H1 (cell line): ENCODE results near the gene ARF4. TPM values are rescaled to one million over a fixed set of nuclear protein-coding genes. Genes with fewer than 3 reads are reported as not detected.
A peak's percentile ranks its signal among the peaks of the same experiment; 100 is the strongest.

ENCODE experiments used
- CTCF ChIA-PET: fragments of 300-600 bp; sonication (Branson Sonifier 250); formaldehyde crosslinking; loops from one replicate; lab custom pipeline; 2021; ENCODE audit not compliant: partially characterized antibody; lab: Charles Lee
- POLR2A ChIA-PET: fragments of 300-600 bp; sonication (Branson Sonifier 250); formaldehyde crosslinking; loops from one replicate; lab custom pipeline; 2021; ENCODE audit warnings: inconsistent platforms; ENCODE audit not compliant: partially characterized antibody; lab: Charles Lee
- DNase-seq, 2 experiments: peaks; one replicate each; pipeline versions ENCODE4 v3.0.0 to v3.0.0-alpha.2; 2010 to 2022; ENCODE audit warnings: low spot score in 2 of 2, low read depth in 1 of 2, mixed read lengths in 1 of 2
- FAIRE-seq: peaks from 2 replicates; lab custom pipeline; 2011; peaks lifted over from hg19 to GRCh38; lab: Jason Lieb, UNC
- H2AFZ ChIP-seq: 2 replicates; pipeline ENCODE4 v1.8.1; 2012; ENCODE audit warnings: low read length, inconsistent platforms
- H2AK5ac ChIP-seq: 2 replicates; pipeline ENCODE4 v1.6.1; 2013; ENCODE audit warnings: low read depth, low read length
- H2BK120ac ChIP-seq: replicated peaks from 2 replicates; pipeline ENCODE3; 2013; ENCODE audit warnings: low read depth, low read length, inconsistent platforms
- H2BK12ac ChIP-seq: 2 replicates; pipeline ENCODE4 v1.6.1; 2013; ENCODE audit warnings: low read depth, low read length
- H2BK15ac ChIP-seq: 2 replicates; pipeline ENCODE4 v1.6.1; 2013; ENCODE audit warnings: low read length
- H2BK20ac ChIP-seq: 2 replicates; pipeline ENCODE4 v1.6.1; 2013; ENCODE audit warnings: low read length
- H2BK5ac ChIP-seq: 2 replicates; pipeline ENCODE4 v1.6.1; 2013; ENCODE audit warnings: low read depth, low read length
- H3K14ac ChIP-seq: 2 replicates; pipeline ENCODE4 v1.6.1; 2013; ENCODE audit warnings: inconsistent platforms; ENCODE audit not compliant: insufficient read length
- H3K18ac ChIP-seq: 2 replicates; pipeline ENCODE4 v1.6.1; 2013; ENCODE audit warnings: low read length; ENCODE audit errors: extremely low read depth
- H3K23ac ChIP-seq: 2 replicates; pipeline ENCODE4 v1.6.1; 2013; ENCODE audit warnings: inconsistent platforms; ENCODE audit not compliant: insufficient read length
- H3K23me2 ChIP-seq: 2 replicates; pipeline ENCODE4 v1.6.1; 2013; ENCODE audit warnings: low read depth, low read length
- H3K27ac ChIP-seq: 2 replicates; pipeline ENCODE4 v1.6.1; 2011; ENCODE audit warnings: low read depth, low read length, inconsistent platforms
- H3K27me3 ChIP-seq, 4 experiments: replicated peaks in 1 of 4; 1 replicate in 1 of 4; 2 replicates in 3 of 4; pipeline versions ENCODE4 v1.6.1 to v1.8.1; 2011 to 2013; ENCODE audit warnings: low read length in 3 of 4, mild to moderate bottlenecking in 3 of 4, inconsistent platforms in 2 of 4, mixed read lengths in 2 of 4, moderate library complexity in 1 of 4; ENCODE audit not compliant: control insufficient read depth in 3 of 4, insufficient read depth in 3 of 4; ENCODE audit errors: extremely low read depth in 1 of 4
- H3K36me3 ChIP-seq, 4 experiments: 2 replicates each; pipeline versions ENCODE4 v1.6.1 to v1.8.1; 2011 to 2013; ENCODE audit warnings: mild to moderate bottlenecking in 4 of 4, low read length in 3 of 4, moderate library complexity in 2 of 4, control low read depth in 1 of 4, inconsistent platforms in 1 of 4; ENCODE audit not compliant: insufficient read depth in 4 of 4, control insufficient read depth in 2 of 4
- H3K4ac ChIP-seq: replicated peaks from 2 replicates; pipeline ENCODE3; 2013; ENCODE audit warnings: low read length, low read depth, mixed read lengths, inconsistent platforms; ENCODE audit not compliant: insufficient read length
- H3K4me1 ChIP-seq, 4 experiments: replicated peaks in 1 of 4; 1 replicate in 1 of 4; 2 replicates in 3 of 4; pipeline versions ENCODE4 v1.6.1 to v1.8.1; 2011 to 2013; ENCODE audit warnings: low read length in 3 of 4, inconsistent platforms in 2 of 4, mixed read lengths in 1 of 4; ENCODE audit not compliant: insufficient read depth in 4 of 4, control insufficient read depth in 3 of 4
- H3K4me2 ChIP-seq, 2 experiments: 2 replicates each; pipeline versions ENCODE4 v1.6.1 to v1.8.1; 2011 to 2013; ENCODE audit warnings: low read depth in 2 of 2, low read length in 2 of 2, control low read depth in 1 of 2, inconsistent platforms in 1 of 2, mild to moderate bottlenecking in 1 of 2; ENCODE audit not compliant: insufficient read depth in 1 of 2
- H3K4me3 ChIP-seq, 4 experiments: fragments of 200-600, 300-600 bp in 1 of 4; sonication (generic), shearing (Covaris generic), sonication (Bioruptor Twin) in 1 of 4; 2 replicates each; pipeline versions ENCODE4 v1.5.1 to v1.8.1; 2011 to 2016; ENCODE audit warnings: low read length in 4 of 4, low read depth in 3 of 4, control low read depth in 2 of 4, inconsistent platforms in 2 of 4, mild to moderate bottlenecking in 2 of 4, mixed read lengths in 1 of 4, moderate library complexity in 1 of 4; ENCODE audit not compliant: insufficient read depth in 2 of 4; ENCODE audit errors: extremely low read depth in 1 of 4
- H3K56ac ChIP-seq: replicated peaks from 2 replicates; pipeline ENCODE3; 2013; ENCODE audit warnings: low read depth, mild to moderate bottlenecking, mixed read lengths, low read length, inconsistent platforms; ENCODE audit not compliant: insufficient read length
- H3K79me1 ChIP-seq: 2 replicates; pipeline ENCODE4 v1.6.1; 2013; ENCODE audit warnings: low read depth, low read length, control low read depth
- H3K79me2 ChIP-seq, 2 experiments: 2 replicates each; pipeline versions ENCODE4 v1.6.1 to v1.8.1; 2012 to 2013; ENCODE audit warnings: low read length in 2 of 2, mild to moderate bottlenecking in 2 of 2, inconsistent platforms in 1 of 2; ENCODE audit not compliant: insufficient read depth in 2 of 2, control insufficient read depth in 1 of 2
- H3K9ac ChIP-seq, 4 experiments: replicated peaks in 1 of 4; 1 replicate in 1 of 4; 2 replicates in 3 of 4; pipeline versions ENCODE4 v1.6.1 to v1.8.1; 2011 to 2013; ENCODE audit warnings: low read depth in 3 of 4, low read length in 3 of 4, control low read depth in 2 of 4, mild to moderate bottlenecking in 2 of 4, moderate library complexity in 2 of 4, inconsistent platforms in 1 of 4; ENCODE audit errors: extremely low read depth in 1 of 4
- H3K9me3 ChIP-seq, 2 experiments: 2 replicates each; pipeline versions ENCODE4 v1.6.1 to v1.8.1; 2012 to 2013; ENCODE audit warnings: mild to moderate bottlenecking in 2 of 2, moderate library complexity in 2 of 2, control low read depth in 1 of 2, inconsistent platforms in 1 of 2, low read depth in 1 of 2, low read length in 1 of 2, mixed read lengths in 1 of 2; ENCODE audit not compliant: insufficient read depth in 2 of 2
- H4K20me1 ChIP-seq, 2 experiments: replicated peaks in 1 of 2; 2 replicates each; pipeline versions ENCODE3 to v1.8.1; 2011 to 2013; ENCODE audit warnings: inconsistent platforms in 2 of 2, low read length in 2 of 2, mild to moderate bottlenecking in 1 of 2; ENCODE audit not compliant: insufficient read depth in 2 of 2, control insufficient read depth in 1 of 2
- H4K5ac ChIP-seq: 2 replicates; pipeline ENCODE4 v1.6.1; 2013; ENCODE audit warnings: low read length, low read depth, mixed read lengths, inconsistent platforms; ENCODE audit not compliant: insufficient read length
- H4K8ac ChIP-seq: 2 replicates; pipeline ENCODE4 v1.8.0; 2013; ENCODE audit warnings: mild to moderate bottlenecking, moderate library complexity, low read length, inconsistent platforms; ENCODE audit not compliant: insufficient read depth; ENCODE audit errors: extremely low read depth
- H4K91ac ChIP-seq: replicated peaks from 2 replicates; pipeline ENCODE3; 2013; ENCODE audit warnings: low read length, mixed read lengths, inconsistent platforms; ENCODE audit not compliant: insufficient read length
- ASH2L ChIP-seq: fragments of 200-600, 300-600 bp; sonication (generic); IDR thresholded peaks from one replicate; pipeline ENCODE4 v1.7.1; 2017; ENCODE audit warnings: low read length
- BCL11A ChIP-seq, 2 experiments: IDR thresholded peaks; one replicate each; pipeline ENCODE4 v1.6.1; 2011; ENCODE audit warnings: low read depth in 2 of 2, low read length in 2 of 2, mild to moderate bottlenecking in 2 of 2
- CBX5 ChIP-seq: fragments of 300-800, 300-1000 bp; sonication (generic); IDR thresholded peaks from 2 replicates; pipeline ENCODE4 v1.7.1; 2016; ENCODE audit warnings: antibody characterized with exemption, low read length, low read depth
- CEBPB ChIP-seq: IDR thresholded peaks from 2 replicates; pipeline ENCODE4 v1.6.1; 2012; ENCODE audit warnings: low read depth, low read length
- E2F6 ChIP-seq: IDR thresholded peaks from 2 replicates; pipeline ENCODE4 v1.6.1; 2012; ENCODE audit warnings: inconsistent platforms
- EGR1 ChIP-seq: IDR thresholded peaks from 2 replicates; pipeline ENCODE4 v1.6.1; 2011; ENCODE audit warnings: low read depth, low read length, borderline replicate concordance
- GTF2F1 ChIP-seq: IDR thresholded peaks from 2 replicates; pipeline ENCODE4 v1.6.1; 2012; ENCODE audit warnings: low read depth, low read length, improper control_type of control experiment, borderline replicate concordance
- JUN ChIP-seq: IDR thresholded peaks from 2 replicates; pipeline ENCODE4 v1.6.1; 2011; ENCODE audit warnings: low read depth, mild to moderate bottlenecking, improper control_type of control experiment, low read length
- NANOG ChIP-seq: IDR thresholded peaks from 2 replicates; pipeline ENCODE4 v1.6.1; 2011; ENCODE audit warnings: low read length, low read depth, mild to moderate bottlenecking, inconsistent platforms; ENCODE audit not compliant: insufficient read depth, poor library complexity, severe bottlenecking
- POLR2A ChIP-seq, 2 experiments: IDR thresholded peaks; 1 replicate in 1 of 2; 2 replicates in 1 of 2; pipeline ENCODE4 v1.6.1; 2011; ENCODE audit warnings: low read depth in 2 of 2, low read length in 2 of 2, mild to moderate bottlenecking in 2 of 2; ENCODE audit errors: control extremely low read depth in 1 of 2
- RNF2 ChIP-seq: fragments of 200-900, 300-1000 bp; sonication (generic); IDR thresholded peaks from 2 replicates; pipeline ENCODE4 v1.7.1; 2016; ENCODE audit warnings: borderline replicate concordance, low read depth, mild to moderate bottlenecking, antibody characterized with exemption, low read length; ENCODE audit not compliant: poor library complexity, severe bottlenecking; ENCODE audit errors: missing control alignments
- WGBS, 2 experiments: shearing (Covaris generic) in 1 of 2; methylation state at CpG; one replicate each; pipeline versions ENCODE4 v1.1.6 to v1.1.7; 2013 to 2015; ENCODE audit warnings: low lambda C conversion rate in 2 of 2, mixed read lengths in 2 of 2, inconsistent platforms in 1 of 2, low coverage in 1 of 2, missing lambda C conversion rate in 1 of 2; ENCODE audit not compliant: insufficient replicate concordance in 2 of 2, insufficient coverage in 1 of 2, insufficient read length in 1 of 2; ENCODE audit errors: extremely low coverage in 1 of 2, missing lambda C conversion rate in 1 of 2; 5-methylcytosine and 5-hydroxymethylcytosine counted together
- polyA plus RNA-seq, 7 experiments: library from polyadenylated mRNA; depleted of rRNA in 3 of 7; stranded (reverse) in 5 of 7; unstranded in 2 of 7; fragments of >200 nt in 5 of 7; fragments of 200-250 nt in 2 of 7; gene quantifications; 1 replicate in 5 of 7; 2 replicates in 1 of 7; 4 replicates in 1 of 7; pipeline versions ENCODE4 v1.2.1 to v1.2.3, GENCODE V29; 2011 to 2013; ENCODE audit warnings: missing spikeins in 2 of 7, mixed read lengths in 2 of 7
- total RNA-seq: library from RNA; stranded (reverse); fragmentation: NEBNext Ultra II Directional; extraction: Animal tissue kit (Norgen Biotek cat#: 25700); gene quantifications from 2 replicates; pipeline ENCODE4 v1.2.1, GENCODE V29; 2021

ARF4 gene
- total and polyA plus RNA-seq, 2 of the 8 experiments (the other 6 are each of a cell fraction or from before 2014, with no cell fraction given) = 138 to 165 TPM

- no peaks in the 10 kb centered on the region for H4K20me1 ChIP-seq
- no peak within 1 kb of the TSS for H2AK5ac ChIP-seq
- no peaks in the 10 kb centered on the region for H3K9me3 ChIP-seq
- H2BK20ac ChIP-seq = no peak within 1 kb of the TSS
- no peaks in the 10 kb centered on the region for H3K27me3 ChIP-seq
- peak within 1 kb of the TSS; percentile 55; the same call in 1 of the 2 replicates for H3K27ac ChIP-seq
- no peak within 1 kb of the TSS for H2BK15ac ChIP-seq
- no peak within 1 kb of the TSS for H4K91ac ChIP-seq
- H3K36me3 ChIP-seq = no peaks in the 10 kb centered on the region
- peak within 1 kb of the TSS; percentile 7 to 74 for H3K4me2 ChIP-seq
- no peak within 1 kb of the TSS for H3K18ac ChIP-seq
- WGBS, 2 experiments = 16% methylated on average over 20 of the region's 20 CpGs; no CpG with 5 or more reads in 1 of the 2 experiments
- H3K14ac ChIP-seq = no peak within 1 kb of the TSS
- no peak within 1 kb of the TSS for H3K4ac ChIP-seq
- peak; percentile 90 for FAIRE-seq
- no peaks in the 10 kb centered on the region for H3K79me1 ChIP-seq
- H3K79me2 ChIP-seq = no peaks in the 10 kb centered on the region
- no peak within 1 kb of the TSS for H3K56ac ChIP-seq
- no peak within 1 kb of the TSS for H4K5ac ChIP-seq
- no peak within 1 kb of the TSS for H2BK120ac ChIP-seq
- H2BK5ac ChIP-seq = no peak within 1 kb of the TSS
- CTCF ChIA-PET = interaction anchor here (0.8 kb wide), 1 partner anchor 191 kb away, joined by 3 read pairs; no protein-coding TSS in a partner anchor
- H2AFZ ChIP-seq = peak within 1 kb of the TSS; percentile 79; the same call in 1 of the 2 replicates
- H4K8ac ChIP-seq = no peak within 1 kb of the TSS
- no peak within 1 kb of the TSS for H3K23ac ChIP-seq
- POLR2A ChIA-PET = interaction anchor here (0.7 to 2.2 kb wide), 5 partner anchors 11 to 53 kb away, joined by 3 to 10 read pairs (median 3); partner anchors contain the start of genes ARF4 and PDE12
- peak within 1 kb of the TSS; percentile 0 to 40 (median 14); a peak in 5 of 8 replicates for H3K4me3 ChIP-seq
- no peaks in the 10 kb centered on the region for H3K23me2 ChIP-seq
- peaks cover 0 to 3% (median 1%) of the 10 kb centered on the region in 4 experiments; a peak in 1 of 7 replicates for H3K4me1 ChIP-seq
- no peak within 1 kb of the TSS for H3K9ac ChIP-seq
- no peak within 1 kb of the TSS for H2BK12ac ChIP-seq
- peak; percentile 78 to 91 for DNase-seq
- TF ChIP-seq E2F6 = no peak
- no peak for TF ChIP-seq CBX5
- TF ChIP-seq BCL11A (IDR thresholded peaks at IDR 0.05; ENCODE audit: low read depth in 2 of 2, low read length in 2 of 2) = no peak
- TF ChIP-seq POLR2A (IDR thresholded peaks at IDR 0.05; ENCODE audit: control extremely low read depth in 1 of 2, low read depth in 2 of 2, low read length in 2 of 2) = no peak
- peak; percentile 29 for TF ChIP-seq NANOG
- no peak for TF ChIP-seq CEBPB
- TF ChIP-seq JUN = no peak
- no peak for TF ChIP-seq RNF2
- no peak for TF ChIP-seq GTF2F1
- no peak for TF ChIP-seq ASH2L
- no peak for TF ChIP-seq EGR1
Observed at GRCh38 chr3:57544181-57545125, 52.7 kb downstream of the ARF4 start, which contains the start of gene DNAH12. TSS of gene DNAH12 (minus strand) at chr3:57544344. CDS start at chr3:57542870, 1,474 bp downstream.
